CD4-positive, alpha-beta T cell treated with Interleukin-4 for 1 hour (primary cell): ENCODE data around the gene SH3RF1.

Experiments used
- DNase-seq, 2 donors: peaks; one replicate each; pipeline ENCODE4 v3.0.0-alpha.2; 2020 to 2022

SH3RF1 gene

GRCh38 chr4:169250796-169251195, 20.0 kb downstream of the SH3RF1 start:
- no peak for DNase-seq

- DNase-seq: no peak
Measured at GRCh38 chr4:169249999-169250398, 20.8 kb downstream of the SH3RF1 start.

- no peak for DNase-seq
Measured at GRCh38 chr4:169249214-169249973, 21.4 kb downstream of the SH3RF1 start.

GRCh38 chr4:169248645-169249044, 22.1 kb downstream of the SH3RF1 start:
- no peak for DNase-seq

GRCh38 chr4:169246957-169247396, 23.8 kb downstream of the SH3RF1 start:
- no peak for DNase-seq

GRCh38 chr4:169246279-169246678, 24.5 kb downstream of the SH3RF1 start:
- no peak for DNase-seq

GRCh38 chr4:169245061-169245460, 25.7 kb downstream of the SH3RF1 start:
- no peak for DNase-seq

GRCh38 chr4:169243825-169244609, 26.7 kb downstream of the SH3RF1 start:
- DNase-seq: no peak

- no peak for DNase-seq
Measured at GRCh38 chr4:169241464-169241863, 29.3 kb downstream of the SH3RF1 start.

GRCh38 chr4:169239221-169239905, 31.4 kb downstream of the SH3RF1 start:
- no peak for DNase-seq

- no peak for DNase-seq
Measured at GRCh38 chr4:169238445-169238844, 32.3 kb downstream of the SH3RF1 start.

- DNase-seq: no peak
Measured at GRCh38 chr4:169236873-169237626, 33.7 kb downstream of the SH3RF1 start.

GRCh38 chr4:169236078-169236477, 34.7 kb downstream of the SH3RF1 start:
- no peak for DNase-seq

GRCh38 chr4:169234137-169234855, 36.5 kb downstream of the SH3RF1 start:
- no peak for DNase-seq

- DNase-seq: no peak
Measured at GRCh38 chr4:169233691-169234090, 37.1 kb downstream of the SH3RF1 start.

- no peak for DNase-seq
Measured at GRCh38 chr4:169231647-169232262, 39.0 kb downstream of the SH3RF1 start.

GRCh38 chr4:169229571-169230028, 41.2 kb downstream of the SH3RF1 start:
- no peak for DNase-seq

- DNase-seq: no peak
Measured at GRCh38 chr4:169228076-169228475, 42.7 kb downstream of the SH3RF1 start.

- no peak for DNase-seq
Measured at GRCh38 chr4:169226565-169226964, 44.2 kb downstream of the SH3RF1 start.

- no peak for DNase-seq
Measured at GRCh38 chr4:169225812-169226211, 44.9 kb downstream of the SH3RF1 start.

- no peak for DNase-seq
Measured at GRCh38 chr4:169225058-169225751, 45.6 kb downstream of the SH3RF1 start.
